K562 (cell line): ENCODE results near the gene CSMD2. TPM values are rescaled to one million over a fixed set of nuclear protein-coding genes. Genes with fewer than 3 reads are reported as not detected.

Experiments used
- E2F8 ChIP-seq: fragments of 450-650 bp; IDR thresholded peaks from 2 replicates; pipeline ENCODE4 v1.7.1; 2018; ENCODE audit warnings: mild to moderate bottlenecking, low read depth; ENCODE audit not compliant: partially characterized antibody
- NR0B1 ChIP-seq: fragments of 450-650 bp; IDR thresholded peaks from one replicate; pipeline ENCODE4 v1.6.1; 2018; ENCODE audit warnings: mild to moderate bottlenecking, moderate library complexity; ENCODE audit not compliant: partially characterized antibody
- RREB1 ChIP-seq: fragments of 250-450 bp; sonication (Bioruptor Pico); IDR thresholded peaks from 2 replicates; pipeline ENCODE4 v1.4.0; 2020
- ZNF511 ChIP-seq: sonication (generic); formaldehyde crosslinking; IDR thresholded peaks from 2 replicates; pipeline ENCODE4 v1.8.0; 2022; ENCODE audit warnings: mild to moderate bottlenecking, missing genetic modification reagents
- polyA plus RNA-seq, 8 experiments: library from polyadenylated mRNA; depleted of rRNA in 4 of 8; stranded (reverse) in 5 of 8; unstranded in 3 of 8; fragments of >200 nt; fragmentation: Nextera tagmentation in 2 of 8; fragmentation: Illumina TruSeq in 1 of 8; extraction: Ambion mirVana in 2 of 8; extraction: Trizol in 1 of 8; gene quantifications; 2 replicates each; pipeline versions ENCODE4 v1.2.1 to v1.2.3, GENCODE V29; 2011 to 2014; ENCODE audit warnings: inconsistent platforms in 1 of 8, missing spikeins in 1 of 8
- total RNA-seq, 7 experiments: library from RNA; depleted of rRNA in 6 of 7; stranded (reverse); fragments of >200 nt in 6 of 7; fragmentation: Illumina TruSeq in 2 of 7; extraction: Trizol in 2 of 7; gene quantifications; 2 replicates each; pipeline versions ENCODE4 v1.2.1 to v1.2.3, GENCODE V29; 2011 to 2021; ENCODE audit warnings: low replicate concordance in 1 of 7

CSMD2 gene
- total and polyA plus RNA-seq, 9 of the 15 experiments (the other 6 are each of a cell fraction or from before 2014, with no cell fraction given), result not detected

GRCh38 chr1:34176830-34177603 is 12.0 kb upstream of the CSMD2 start, which contains the start of gene C1orf94 (continued):
- TF ChIP-seq E2F8 (no peak), NR0B1 (no peak), RREB1 (CRISPR knock-in tag) (no peak), ZNF511 (CRISPR knock-in tag) (no peak)
